Vagina (tissue), 2 donors: Measurements from ENCODE around the gene ACOT11. TPM values are rescaled to one million over a fixed set of nuclear protein-coding genes. Genes with fewer than 3 reads are reported as not detected.

Experiments
- DNase-seq, 2 donors: peaks; one replicate each; pipeline ENCODE4 v3.0.0-alpha.2; 2017; ENCODE audit errors: extremely low spot score in 2 of 2
- H3K27ac ChIP-seq: fragments of 200-600 bp; sonication (generic); one replicate; pipeline ENCODE4 v1.5.1; 2019
- H3K27me3 ChIP-seq: fragments of 200-600 bp; sonication (generic); one replicate; pipeline ENCODE4 v1.5.1; 2019
- H3K36me3 ChIP-seq, 2 donors: fragments of 200-600 bp; sonication (generic); one replicate each; pipeline ENCODE4 v1.5.1; 2017 to 2019
- H3K4me1 ChIP-seq: fragments of 200-600 bp; sonication (generic); one replicate; pipeline ENCODE4 v1.5.1; 2019
- H3K4me3 ChIP-seq, 2 donors: fragments of 200-600 bp; sonication (generic); 1 replicate in 1 of 2; 2 replicates in 1 of 2; pipeline ENCODE4 v1.5.1; 2016 to 2019
- H3K9me3 ChIP-seq: fragments of 200-600 bp; sonication (generic); one replicate; pipeline ENCODE4 v1.5.1; 2019
- CTCF ChIP-seq, 3 experiments: fragments of 450-650 bp in 2 of 3; fragments of 200-600 bp in 1 of 3; sonication (generic) in 1 of 3; IDR thresholded peaks; one replicate each; pipeline ENCODE4 v1.5.1; 2017 to 2019; ENCODE audit warnings: antibody characterized with exemption in 3 of 3, mild to moderate bottlenecking in 2 of 3, moderate library complexity in 2 of 3
- POLR2A ChIP-seq, 2 donors: fragments of 450-650 bp; IDR thresholded peaks; one replicate each; pipeline ENCODE4 v1.6.1; 2017; ENCODE audit warnings: antibody characterized with exemption in 2 of 2, mild to moderate bottlenecking in 2 of 2, moderate library complexity in 2 of 2
- POLR2AphosphoS5 ChIP-seq, 2 donors: sonication (generic); formaldehyde crosslinking; IDR thresholded peaks; one replicate each; pipeline ENCODE4 v1.9.0; 2017; ENCODE audit warnings: antibody characterized with exemption in 2 of 2, mild to moderate bottlenecking in 2 of 2, low read depth in 1 of 2; ENCODE audit not compliant: insufficient read depth in 1 of 2
- intact Hi-C: fragments of 100-400 bp; cut with DNase I; formaldehyde crosslinking; loops from one replicate; pipeline ENCODE4 v1.15.1; 2023
- total RNA-seq: library from RNA; depleted of rRNA; stranded (reverse); fragments of >200 nt; gene quantifications from one replicate; pipeline ENCODE4 v1.2.3, GENCODE V29; 2016

Gene ACOT11
- total RNA-seq, 1 donor from 2014 or later = 26.0 TPM

- H3K4me3 ChIP-seq = no peak overlapping the region
- no peak for DNase-seq
Measured at GRCh38 chr1:54564312-54565112, 16.5 kb downstream of the ACOT11 start.

GRCh38 chr1:54565113-54565501 lies 17.1 kb downstream of the ACOT11 start:
- no peaks in the 10 kb centered on the region for H3K36me3 ChIP-seq
- no peaks in the 10 kb centered on the region for H3K27me3 ChIP-seq
- peaks cover 11% of the 10 kb centered on the region for H3K4me1 ChIP-seq
- no peak for TF ChIP-seq CTCF (IDR thresholded peaks at IDR 0.05)
- no peak for TF ChIP-seq POLR2AphosphoS5 (IDR thresholded peaks at IDR 0.05; ENCODE audit: insufficient read depth in 1 of 2, low read depth in 1 of 2)
- no peak for TF ChIP-seq POLR2A (IDR thresholded peaks at IDR 0.05)
- DNase-seq = no peak
- no peak overlapping the region for H3K4me3 ChIP-seq
- H3K9me3 ChIP-seq = no peaks in the 10 kb centered on the region
- intact Hi-C loops = no loop called here
- no peak overlapping the region for H3K27ac ChIP-seq

More at GRCh38 chr1:54564312-54565112, 16.5 kb downstream of the ACOT11 start:
- no peaks in the 10 kb centered on the region for H3K9me3 ChIP-seq
- H3K27me3 ChIP-seq = no peaks in the 10 kb centered on the region
- no peak overlapping the region for H3K27ac ChIP-seq
- H3K4me1 ChIP-seq = peaks cover 12% of the 10 kb centered on the region
- no peak for TF ChIP-seq POLR2AphosphoS5 (IDR thresholded peaks at IDR 0.05; ENCODE audit: insufficient read depth in 1 of 2, low read depth in 1 of 2)
- TF ChIP-seq POLR2A (IDR thresholded peaks at IDR 0.05) = no peak
- TF ChIP-seq CTCF (IDR thresholded peaks at IDR 0.05) = no peak
- intact Hi-C loops = no loop called here
- no peaks in the 10 kb centered on the region for H3K36me3 ChIP-seq

- Histone ChIP-seq H3K27ac (no peak overlapping the region), H3K36me3 (no peaks in the 10 kb centered on the region), H3K9me3 (no peaks in the 10 kb centered on the region), H3K4me1 (peaks cover 26% of the 10 kb centered on the region), H3K4me3 (no peak overlapping the region), H3K27me3 (no peaks in the 10 kb centered on the region)
- intact Hi-C loops = no loop called here
- TF ChIP-seq POLR2AphosphoS5 (IDR thresholded peaks at IDR 0.05; ENCODE audit: insufficient read depth in 1 of 2, low read depth in 1 of 2) = no peak
- no peak for TF ChIP-seq POLR2A (IDR thresholded peaks at IDR 0.05)
- TF ChIP-seq CTCF (IDR thresholded peaks at IDR 0.05) = no peak
- no peak for DNase-seq
Measured at GRCh38 chr1:54566438-54567141, 18.6 kb downstream of the ACOT11 start.

- no peak for DNase-seq
- H3K36me3 ChIP-seq = no peaks in the 10 kb centered on the region
- TF ChIP-seq POLR2AphosphoS5 (IDR thresholded peaks at IDR 0.05; ENCODE audit: insufficient read depth in 1 of 2, low read depth in 1 of 2) (no peak), POLR2A (IDR thresholded peaks at IDR 0.05) (no peak), CTCF (IDR thresholded peaks at IDR 0.05) (no peak)
- no peak overlapping the region for H3K4me3 ChIP-seq
- H3K27me3 ChIP-seq = no peaks in the 10 kb centered on the region
- peaks cover 35% of the 10 kb centered on the region for H3K4me1 ChIP-seq
- no peak overlapping the region for H3K27ac ChIP-seq
- no peaks in the 10 kb centered on the region for H3K9me3 ChIP-seq
- intact Hi-C loops = no loop called here
Measured at GRCh38 chr1:54567961-54568360, 19.9 kb downstream of the ACOT11 start.

- no peak overlapping the region for H3K4me3 ChIP-seq
- H3K27me3 ChIP-seq = no peaks in the 10 kb centered on the region
- intact Hi-C loops = no loop called here
- peaks cover 35% of the 10 kb centered on the region for H3K4me1 ChIP-seq
- H3K27ac ChIP-seq = peak overlapping the region; percentile 1
- TF ChIP-seq CTCF (IDR thresholded peaks at IDR 0.05) = no peak
- TF ChIP-seq POLR2A (IDR thresholded peaks at IDR 0.05) = no peak
- TF ChIP-seq POLR2AphosphoS5 (IDR thresholded peaks at IDR 0.05; ENCODE audit: insufficient read depth in 1 of 2, low read depth in 1 of 2) = no peak
- no peaks in the 10 kb centered on the region for H3K9me3 ChIP-seq
- DNase-seq = no peak
- no peaks in the 10 kb centered on the region for H3K36me3 ChIP-seq
Measured at GRCh38 chr1:54569339-54569738, 21.3 kb downstream of the ACOT11 start.
